H1 (cell line): ENCODE results near the gene IFT122. TPM values are rescaled to one million over a fixed set of nuclear protein-coding genes. Genes with fewer than 3 reads are reported as not detected.

Source experiments
- CBX8 ChIP-seq: fragments of 300-800, 300-1000 bp; sonication (generic); IDR thresholded peaks from 2 replicates; pipeline ENCODE4 v1.7.1; 2016; ENCODE audit warnings: low read depth, low read length, borderline replicate concordance
- CHD2 ChIP-seq: IDR thresholded peaks from 2 replicates; pipeline ENCODE4 v1.6.1; 2012; ENCODE audit warnings: low read length, improper control_type of control experiment
- CREB1 ChIP-seq: IDR thresholded peaks from 2 replicates; pipeline ENCODE4 v1.6.1; 2012; ENCODE audit warnings: inconsistent platforms
- EP300 ChIP-seq, 2 experiments: IDR thresholded peaks; 1 replicate in 1 of 2; 2 replicates in 1 of 2; pipeline ENCODE4 v1.6.1; 2011 to 2012; ENCODE audit warnings: low read depth in 2 of 2, low read length in 2 of 2, mild to moderate bottlenecking in 2 of 2, borderline replicate concordance in 1 of 2, inconsistent platforms in 1 of 2, moderate library complexity in 1 of 2
- KDM4A ChIP-seq: IDR thresholded peaks from one replicate; pipeline ENCODE4 v1.7.1; 2012; ENCODE audit warnings: low read depth, mild to moderate bottlenecking, moderate library complexity, low read length, inconsistent platforms; ENCODE audit not compliant: severe bottlenecking
- TEAD4 ChIP-seq: IDR thresholded peaks from 2 replicates; pipeline ENCODE4 v1.6.1; 2012; ENCODE audit warnings: low read depth, low read length, inconsistent platforms, mixed read lengths
- polyA plus RNA-seq, 7 experiments: library from polyadenylated mRNA; depleted of rRNA in 3 of 7; stranded (reverse) in 5 of 7; unstranded in 2 of 7; fragments of >200 nt in 5 of 7; fragments of 200-250 nt in 2 of 7; gene quantifications; 1 replicate in 5 of 7; 2 replicates in 1 of 7; 4 replicates in 1 of 7; pipeline versions ENCODE4 v1.2.1 to v1.2.3, GENCODE V29; 2011 to 2013; ENCODE audit warnings: missing spikeins in 2 of 7, mixed read lengths in 2 of 7
- total RNA-seq: library from RNA; stranded (reverse); fragmentation: NEBNext Ultra II Directional; extraction: Animal tissue kit (Norgen Biotek cat#: 25700); gene quantifications from 2 replicates; pipeline ENCODE4 v1.2.1, GENCODE V29; 2021

IFT122 gene
- total and polyA plus RNA-seq, 2 of the 8 experiments (the other 6 are each of a cell fraction or from before 2014, with no cell fraction given), result 23.7 to 25.1 TPM

GRCh38 chr3:129530251-129530791, 90.3 kb downstream of the IFT122 start (continued):
- peak; percentile 95 for TF ChIP-seq TEAD4
- no peak for TF ChIP-seq KDM4A
- TF ChIP-seq EP300 (IDR thresholded peaks at IDR 0.05; ENCODE audit: borderline replicate concordance in 1 of 2, low read depth in 2 of 2, low read length in 2 of 2), result peak in 1 of 2 experiments; percentile 3; a peak in 1 of 3 replicates
- TF ChIP-seq CREB1, result no peak
- TF ChIP-seq CBX8, result no peak
- no peak for TF ChIP-seq CHD2
